ENCODE results near the gene FOXD1.

Gene FOXD1

GRCh38 chr5:73442231-73442811 lies 6.3 kb downstream of the FOXD1 start:
- DNase-seq = no peak

DNA sequence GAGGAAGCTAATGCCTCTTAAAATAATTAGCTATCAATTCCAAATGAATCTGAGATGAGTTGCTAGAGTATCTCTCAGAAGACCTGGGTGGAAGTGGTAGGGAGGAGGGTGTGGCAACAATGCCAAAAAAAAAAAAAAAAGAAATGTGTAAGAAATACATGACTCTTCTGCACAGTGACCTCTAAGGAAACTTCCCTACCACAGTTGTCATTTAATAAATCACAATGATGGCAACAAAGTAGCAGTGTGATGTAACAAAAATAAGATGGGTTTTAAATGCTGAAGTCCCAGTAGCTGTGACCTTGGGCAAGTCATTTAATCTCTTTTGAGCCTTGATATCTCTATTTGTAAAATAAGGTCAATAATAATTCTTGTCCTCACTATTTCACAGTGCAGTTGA lies 7.2 kb downstream of the FOXD1 start:
- DNase-seq = no peak

GRCh38 chr5:73440262-73440661 lies 8.3 kb downstream of the FOXD1 start:
- DNase-seq = no peak

- no peak for DNase-seq
These were observed 9.7 kb downstream of the FOXD1 start for GRCh38 chr5:73438645-73439470.

- DNase-seq = no peak
These were observed 10.6 kb downstream of the FOXD1 start for GRCh38 chr5:73437777-73438644.

DNA sequence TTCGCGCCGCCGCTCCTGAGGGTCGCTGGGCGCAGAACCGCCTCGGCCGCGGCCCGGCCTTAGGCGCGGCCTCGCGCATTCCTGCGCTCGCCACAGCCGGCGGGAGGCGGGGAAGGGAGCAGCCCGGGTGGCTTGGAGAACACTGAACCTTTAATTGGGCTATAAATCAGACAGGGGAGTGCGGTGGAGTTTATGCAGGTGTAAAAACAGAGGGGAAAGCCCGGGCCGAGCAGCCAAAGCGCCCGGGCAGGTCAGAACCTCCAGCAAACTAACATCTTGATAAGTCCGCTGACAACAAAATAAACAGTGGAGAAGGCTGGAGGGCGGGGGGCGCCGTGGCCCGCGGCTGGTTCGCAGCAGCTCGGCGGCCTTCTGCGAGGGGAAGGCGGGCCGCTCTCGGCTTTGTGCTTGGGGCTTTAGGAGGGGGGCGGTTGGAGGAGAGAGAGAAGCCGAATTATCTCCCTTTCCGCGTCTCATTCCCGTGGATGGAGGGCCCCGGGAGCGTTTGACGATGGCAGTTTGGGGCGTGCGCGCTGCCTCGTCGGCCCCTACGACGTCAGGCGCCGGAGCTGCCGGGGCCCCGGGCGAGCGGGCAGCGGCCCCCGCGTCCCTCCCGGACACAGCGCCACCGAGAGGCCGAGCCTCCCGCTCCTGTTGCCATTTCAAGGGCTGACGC lies 11.3 kb downstream of the FOXD1 start:
- DNase-seq = no peak

- DNase-seq = no peak
These were observed 12.0 kb downstream of the FOXD1 start for GRCh38 chr5:73436535-73437100.

GRCh38 chr5:73435759-73436534 lies 12.6 kb downstream of the FOXD1 start:
- no peak for DNase-seq

DNA sequence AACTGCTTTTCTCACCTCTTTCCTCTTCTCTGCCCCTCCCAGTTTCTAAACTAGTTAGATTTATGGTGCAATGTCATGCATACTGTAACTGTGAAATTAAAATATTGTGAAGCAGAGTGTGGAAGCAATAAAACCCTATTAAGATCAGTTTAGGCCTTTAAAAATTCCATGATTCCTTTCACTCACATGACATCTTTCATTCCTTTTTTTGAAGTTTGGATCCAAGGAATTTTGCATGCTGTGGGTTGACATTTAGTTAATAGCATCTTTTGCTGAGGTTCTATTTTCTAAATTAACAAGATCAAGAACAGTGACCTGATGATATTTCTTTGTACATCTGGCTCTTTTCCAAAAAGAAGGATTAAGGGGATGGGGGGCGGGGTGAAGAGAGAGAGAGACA lies 13.7 kb downstream of the FOXD1 start:
- DNase-seq = no peak

DNA sequence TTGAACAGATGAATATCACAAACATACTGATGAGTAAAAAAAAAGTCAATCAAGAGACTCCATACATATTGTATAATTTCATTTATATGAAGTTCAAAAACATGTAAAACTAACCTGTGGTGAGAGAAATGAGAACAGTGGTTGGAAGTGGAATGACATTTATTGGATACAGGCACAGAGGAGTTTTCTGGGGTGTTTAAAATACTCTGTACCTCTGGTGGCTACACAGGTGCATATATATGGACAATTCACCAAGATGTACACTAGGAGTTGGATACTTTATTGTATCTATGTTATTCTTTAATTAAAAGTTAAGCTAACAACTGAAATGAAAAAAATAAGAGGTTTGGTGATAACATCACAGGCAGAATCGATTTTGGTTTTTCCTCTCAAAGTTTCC lies 14.1 kb downstream of the FOXD1 start:
- no peak for DNase-seq

DNA sequence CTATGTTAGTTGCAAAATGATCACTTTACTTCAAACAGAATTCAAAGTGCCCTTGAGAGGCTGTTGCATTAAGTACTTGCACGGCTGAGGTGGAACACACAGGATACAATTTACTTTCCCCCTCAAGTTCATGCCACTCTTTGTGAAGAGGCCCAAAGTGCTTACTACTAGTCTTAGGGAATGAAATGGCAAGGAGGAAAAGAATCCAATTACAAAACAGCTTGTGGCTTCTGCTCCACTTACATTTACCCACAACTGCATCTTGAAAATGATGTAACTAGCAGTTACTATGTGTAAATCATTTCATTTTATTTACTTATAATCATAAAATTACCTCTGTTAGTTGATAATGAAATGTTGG lies 14.6 kb downstream of the FOXD1 start:
- DNase-seq = no peak

- DNase-seq = no peak
These were observed 15.2 kb downstream of the FOXD1 start for GRCh38 chr5:73433272-73433981.

DNA sequence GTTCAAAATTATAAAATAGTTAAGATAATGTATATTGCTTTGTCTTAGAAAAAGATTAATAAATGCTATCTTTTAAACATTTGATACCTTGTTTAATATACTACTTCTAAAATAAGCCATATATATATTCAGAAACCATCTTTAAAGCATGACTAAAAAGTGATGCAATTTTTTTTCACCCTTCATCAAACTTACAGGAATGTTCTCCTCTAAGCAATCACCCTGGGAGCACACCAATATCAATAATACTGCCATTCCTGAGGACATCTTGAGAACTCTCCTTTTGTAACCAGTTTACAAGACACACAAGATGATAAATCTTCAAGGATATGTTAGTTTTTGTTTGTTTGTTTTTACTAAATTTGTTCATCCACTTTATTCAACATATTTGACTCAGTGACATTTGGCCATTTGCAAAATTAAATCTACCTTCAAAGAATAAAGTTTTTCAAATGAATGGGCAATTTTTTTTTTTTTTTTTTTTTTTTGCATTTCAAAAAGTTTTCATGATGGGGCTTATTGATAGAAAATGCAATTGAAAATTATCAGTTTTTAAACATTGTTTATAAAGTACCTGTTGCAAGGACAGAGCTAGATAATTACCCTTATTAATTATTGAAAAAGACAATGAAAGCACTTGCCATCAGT lies 17.2 kb downstream of the FOXD1 start:
- DNase-seq = no peak

DNA sequence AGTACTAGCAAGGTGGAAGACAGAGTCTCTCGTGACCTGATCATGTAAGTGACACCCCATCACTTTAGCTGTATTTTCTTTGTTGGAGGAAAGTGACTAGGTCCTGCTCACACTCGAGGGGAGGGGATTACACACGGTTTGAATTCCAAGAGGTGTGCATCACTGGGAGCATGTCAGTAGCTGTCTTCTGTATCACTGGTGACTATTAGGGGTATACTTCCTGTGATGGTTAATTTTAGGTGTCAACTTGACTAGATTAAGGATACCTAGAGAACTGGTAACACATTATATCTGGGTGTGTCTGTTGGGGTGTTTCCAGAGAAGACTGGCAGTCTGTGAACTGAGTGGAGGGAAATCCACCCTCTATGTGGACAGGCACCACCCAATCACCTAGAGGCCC lies 22.5 kb downstream of the FOXD1 start:
- DNase-seq = no peak

- DNase-seq = no peak
These were observed 24.0 kb downstream of the FOXD1 start for GRCh38 chr5:73424556-73424977.

DNA sequence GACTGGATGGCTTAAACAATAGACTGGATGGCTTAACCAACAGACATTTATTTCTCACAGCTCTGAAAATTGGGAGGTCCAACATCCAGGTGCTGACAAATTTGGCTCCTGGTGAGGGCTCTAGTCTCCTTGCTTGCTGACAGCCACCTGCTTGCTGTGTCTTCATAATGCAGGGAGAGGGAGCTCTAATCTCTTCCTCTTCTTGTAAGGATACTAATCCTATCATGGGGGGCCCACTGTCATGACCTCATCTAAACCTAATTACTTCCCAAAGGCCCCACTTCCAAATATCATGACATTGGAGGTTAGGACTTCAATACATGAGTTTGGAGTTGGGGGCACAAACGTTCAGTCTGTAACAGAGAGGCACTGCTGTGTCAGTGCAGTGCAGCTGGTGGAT lies 26.4 kb downstream of the FOXD1 start:
- no peak for DNase-seq

DNA sequence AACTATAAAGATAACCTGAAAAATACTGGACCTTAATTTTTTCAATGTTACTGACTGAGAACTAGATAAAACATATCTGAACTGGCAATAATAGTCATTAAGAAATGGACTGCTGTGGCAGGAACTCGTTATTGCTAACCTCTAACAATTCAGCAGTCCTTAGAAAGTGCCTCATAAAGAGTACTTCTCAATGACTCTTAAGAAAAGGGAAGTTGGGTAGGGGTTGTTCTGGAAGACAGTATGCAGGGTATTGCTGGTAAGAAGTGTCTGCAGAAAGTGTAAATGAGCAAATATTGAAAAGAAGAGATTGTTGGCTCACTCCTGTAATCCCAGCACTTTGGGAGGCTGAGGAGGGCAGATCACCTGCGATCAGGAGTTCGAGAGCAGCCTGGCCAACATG lies 27.9 kb downstream of the FOXD1 start:
- no peak for DNase-seq

DNA sequence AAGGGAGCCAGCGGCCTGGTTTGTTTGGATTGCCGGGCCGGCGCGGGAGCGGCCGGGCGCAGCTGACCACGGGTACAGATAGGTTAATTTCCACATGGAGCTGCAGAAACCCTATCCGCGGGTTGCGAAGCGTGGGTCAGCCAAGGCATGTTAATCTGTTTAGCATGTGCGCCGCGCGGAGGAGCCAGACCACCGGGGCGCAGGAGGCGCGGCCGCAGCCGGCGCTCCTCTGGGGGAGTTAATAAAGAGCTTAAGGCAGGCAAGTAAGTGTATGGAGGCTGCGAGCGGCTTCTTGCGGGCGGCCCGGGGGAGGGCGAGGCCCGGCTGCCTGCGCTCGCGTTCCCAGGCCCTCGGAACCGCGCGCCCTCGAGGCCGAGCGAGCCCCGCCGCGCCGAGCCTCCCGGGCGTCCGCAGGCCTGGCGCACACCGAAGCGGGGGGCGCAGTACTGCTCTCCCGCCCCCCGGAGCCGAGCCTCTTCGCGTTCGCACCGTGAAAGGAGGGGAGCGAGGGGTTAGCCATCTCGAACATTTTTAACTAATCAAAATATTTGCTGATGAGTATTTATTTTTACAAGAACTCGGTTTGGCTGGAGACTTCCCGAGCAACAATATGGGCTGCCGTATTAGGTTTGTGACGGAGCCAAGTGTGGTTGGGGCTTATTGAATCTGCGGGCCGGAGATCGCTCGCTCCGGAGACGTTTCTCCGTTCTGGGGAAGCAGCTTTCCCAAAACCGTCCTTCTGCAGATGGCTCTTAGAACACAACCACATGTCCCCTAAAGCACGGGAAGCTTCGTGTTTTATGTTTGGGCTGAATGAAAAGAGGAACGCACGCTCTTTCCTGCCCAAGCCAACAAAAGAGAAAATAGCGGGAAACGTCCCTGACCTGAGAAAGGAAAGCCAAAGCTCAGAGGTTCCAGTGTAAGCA lies 28.8 kb downstream of the FOXD1 start:
- no peak for DNase-seq
